Liver (tissue), 9 donors: Measurements from ENCODE around the gene DOCK9. TPM values are rescaled to one million over a fixed set of nuclear protein-coding genes. Genes with fewer than 3 reads are reported as not detected.

ENCODE experiments used
- DNase-seq: peaks from one replicate; pipeline ENCODE4 v3.0.0-alpha.2; 2017; ENCODE audit warnings: low spot score
- H3K27ac ChIP-seq, 2 donors: one replicate each; pipeline ENCODE4 v1.7.0; 2013; ENCODE audit warnings: inconsistent platforms in 2 of 2, low read length in 2 of 2, control low read depth in 1 of 2, low read depth in 1 of 2, mild to moderate bottlenecking in 1 of 2
- H3K27me3 ChIP-seq, 4 donors: one replicate each; pipeline versions ENCODE4 v1.6.1 to v1.7.0; 2013; ENCODE audit warnings: low read length in 3 of 4, inconsistent platforms in 1 of 4, mild to moderate bottlenecking in 1 of 4, moderate library complexity in 1 of 4; ENCODE audit not compliant: control insufficient read depth in 4 of 4, insufficient read depth in 4 of 4
- H3K36me3 ChIP-seq, 4 donors: one replicate each; pipeline versions ENCODE4 v1.6.1 to v1.7.0; 2013; ENCODE audit warnings: low read length in 3 of 4, mild to moderate bottlenecking in 3 of 4, low read depth in 1 of 4, moderate library complexity in 1 of 4; ENCODE audit not compliant: control insufficient read depth in 4 of 4, insufficient read depth in 3 of 4
- H3K4me1 ChIP-seq, 4 donors: one replicate each; pipeline versions ENCODE4 v1.6.1 to v1.7.0; 2013; ENCODE audit warnings: low read length in 3 of 4, mild to moderate bottlenecking in 3 of 4, moderate library complexity in 1 of 4; ENCODE audit not compliant: control insufficient read depth in 4 of 4, insufficient read depth in 4 of 4
- H3K4me3 ChIP-seq, 3 donors: one replicate each; pipeline versions ENCODE4 v1.6.1 to v1.7.0; 2013; ENCODE audit warnings: low read length in 3 of 3, control low read depth in 1 of 3, low read depth in 1 of 3, mild to moderate bottlenecking in 1 of 3
- H3K9ac ChIP-seq, 2 donors: one replicate each; pipeline ENCODE4 v1.7.0; 2013; ENCODE audit warnings: low read length in 2 of 2, mild to moderate bottlenecking in 2 of 2, moderate library complexity in 2 of 2, control low read depth in 1 of 2, low read depth in 1 of 2
- H3K9me3 ChIP-seq, 4 donors: one replicate each; pipeline versions ENCODE4 v1.6.1 to v1.7.0; 2013; ENCODE audit warnings: low read length in 3 of 4; ENCODE audit not compliant: control insufficient read depth in 4 of 4
- EGR1 ChIP-seq, 2 donors: IDR thresholded peaks; 2 replicates each; pipeline ENCODE4 v1.6.1; 2016 to 2018; ENCODE audit warnings: antibody characterized with exemption in 2 of 2, low read depth in 2 of 2
- FOXA1 ChIP-seq: IDR thresholded peaks from 2 replicates; pipeline ENCODE4 v1.6.1; 2016; ENCODE audit warnings: antibody characterized with exemption
- FOXA2 ChIP-seq: IDR thresholded peaks from 2 replicates; pipeline ENCODE4 v1.6.1; 2016; ENCODE audit warnings: antibody characterized with exemption
- HNF4A ChIP-seq, 2 donors: conservative IDR thresholded peaks; 2 replicates each; pipeline ENCODE4 v1.6.1; 2016; ENCODE audit warnings: antibody characterized with exemption in 2 of 2, mild to moderate bottlenecking in 2 of 2
- HNF4G ChIP-seq: IDR thresholded peaks from 2 replicates; pipeline ENCODE4 v1.6.1; 2016; ENCODE audit warnings: antibody characterized with exemption
- JUND ChIP-seq, 2 donors: IDR thresholded peaks; 2 replicates each; pipeline ENCODE4 v1.6.1; 2016; ENCODE audit warnings: antibody characterized with exemption in 2 of 2
- NR2F2 ChIP-seq: IDR thresholded peaks from 2 replicates; pipeline ENCODE4 v1.6.1; 2016; ENCODE audit warnings: antibody characterized with exemption
- RAD21 ChIP-seq, 2 donors: IDR thresholded peaks; 2 replicates each; pipeline ENCODE4 v1.6.1; 2016; ENCODE audit warnings: antibody characterized with exemption in 2 of 2, mild to moderate bottlenecking in 2 of 2
- RXRA ChIP-seq, 2 donors: IDR thresholded peaks; 2 replicates each; pipeline ENCODE4 v1.6.1; 2017 to 2018; ENCODE audit warnings: antibody characterized with exemption in 2 of 2, mild to moderate bottlenecking in 1 of 2
- SP1 ChIP-seq: IDR thresholded peaks from 2 replicates; pipeline ENCODE4 v1.6.1; 2018; ENCODE audit warnings: antibody characterized with exemption, mild to moderate bottlenecking
- TAF1 ChIP-seq: conservative IDR thresholded peaks from 2 replicates; pipeline ENCODE4 v1.6.1; 2016; ENCODE audit warnings: antibody characterized with exemption, mild to moderate bottlenecking
- YY1 ChIP-seq: IDR thresholded peaks from 2 replicates; pipeline ENCODE4 v1.6.1; 2016; ENCODE audit warnings: antibody characterized with exemption, mild to moderate bottlenecking
- WGBS: extraction: QIAGEN DNeasy Blood & Tissue Kit; methylation state at CpG from one replicate; pipeline ENCODE4 v1.1.7; 2013; 5-methylcytosine and 5-hydroxymethylcytosine counted together
- polyA plus RNA-seq, 2 donors: library from polyadenylated mRNA; stranded (reverse) in 1 of 2; unstranded in 1 of 2; fragments of 200-250 nt in 1 of 2; fragments of >200 nt in 1 of 2; fragmentation: Nextera tagmentation in 1 of 2; extraction: Ambion mirVana in 1 of 2; gene quantifications; one replicate each; pipeline versions ENCODE4 v1.2.1 to v1.2.3, GENCODE V29; 2013 to 2015
- total RNA-seq, 2 donors: library from RNA; depleted of rRNA; stranded (reverse); fragments of >200 nt; gene quantifications; one replicate each; pipeline ENCODE4 v1.2.3, GENCODE V29; 2014
- TF ChIP-seq, protein P1 (sequence below): IDR thresholded peaks from 2 replicates; pipeline ENCODE4 v1.6.1; 2016; ENCODE audit warnings: antibody characterized with exemption
- TF ChIP-seq, protein P2 (sequence below): IDR thresholded peaks from 2 replicates; pipeline ENCODE4 v1.6.1; 2016; ENCODE audit warnings: antibody characterized with exemption
- TF ChIP-seq, protein P3 (sequence below): fragments of 150-350 bp; IDR thresholded peaks from 2 replicates; pipeline ENCODE4 v1.5.1; 2017; ENCODE audit warnings: improper control_type of control experiment, low read depth, low read length; ENCODE audit not compliant: missing input control
- TF ChIP-seq, protein P4 (sequence below): IDR thresholded peaks from 2 replicates; pipeline ENCODE4 v1.6.1; 2016; ENCODE audit warnings: antibody characterized with exemption
- donor health status: healthy.
- donor health status: healthy.
- donor health status: healthy.
- donor health status: healthy.
- donor health status: healthy.

The DOCK9 gene
- total and polyA plus RNA-seq, 4 donors: 5.4 to 31.3 (median 10.6) TPM

DNA sequence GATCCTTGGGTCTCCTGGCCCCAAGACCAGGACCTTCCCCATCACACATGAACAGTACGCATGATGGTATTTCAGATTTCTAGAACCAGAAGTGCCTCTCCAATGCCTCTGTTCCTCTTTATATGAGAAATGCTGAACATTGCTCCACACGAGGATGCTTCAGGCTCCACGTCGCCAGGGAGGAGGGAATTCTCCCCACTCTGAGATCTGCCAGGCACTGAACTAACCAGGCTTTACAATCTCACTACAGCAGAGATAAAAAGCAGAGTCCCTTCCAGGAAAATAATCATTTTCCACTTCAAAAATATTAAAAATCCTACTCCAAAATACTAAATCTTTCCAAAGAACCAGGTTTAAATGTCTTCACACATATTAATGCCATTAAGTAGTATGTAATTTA lies 10.4 kb downstream of the DOCK9 start:
- 89% methylated on average over 4 of the region's 4 CpGs for whole genome bisulfite sequencing
- DNase-seq: no peak
- Histone ChIP-seq H3K4me1 (no peaks in the 10 kb centered on the region), H3K27ac (no peak overlapping the region), H3K9ac (no peak overlapping the region), H3K4me3 (no peak overlapping the region), H3K9me3 (no peaks in the 10 kb centered on the region), H3K36me3 (no peaks in the 10 kb centered on the region), H3K27me3 (no peaks in the 10 kb centered on the region)
- TF ChIP-seq TAF1: no peak
- TF ChIP-seq RAD21 (IDR thresholded peaks at IDR 0.05): no peak
- TF ChIP-seq, protein P1, sequence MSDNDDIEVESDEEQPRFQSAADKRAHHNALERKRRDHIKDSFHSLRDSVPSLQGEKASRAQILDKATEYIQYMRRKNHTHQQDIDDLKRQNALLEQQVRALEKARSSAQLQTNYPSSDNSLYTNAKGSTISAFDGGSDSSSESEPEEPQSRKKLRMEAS: no peak
- TF ChIP-seq EGR1 (IDR thresholded peaks at IDR 0.05; ENCODE audit: low read depth in 2 of 2): no peak
- TF ChIP-seq JUND (IDR thresholded peaks at IDR 0.05): no peak
- TF ChIP-seq, protein P2, sequence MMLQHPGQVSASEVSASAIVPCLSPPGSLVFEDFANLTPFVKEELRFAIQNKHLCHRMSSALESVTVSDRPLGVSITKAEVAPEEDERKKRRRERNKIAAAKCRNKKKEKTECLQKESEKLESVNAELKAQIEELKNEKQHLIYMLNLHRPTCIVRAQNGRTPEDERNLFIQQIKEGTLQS: no peak
- TF ChIP-seq SP1: no peak
- no peak for TF ChIP-seq HNF4A (conservative IDR thresholded peaks at IDR 0.05)
- no peak for TF ChIP-seq RXRA (IDR thresholded peaks at IDR 0.05)
- TF ChIP-seq YY1: no peak
- TF ChIP-seq, protein P3, sequence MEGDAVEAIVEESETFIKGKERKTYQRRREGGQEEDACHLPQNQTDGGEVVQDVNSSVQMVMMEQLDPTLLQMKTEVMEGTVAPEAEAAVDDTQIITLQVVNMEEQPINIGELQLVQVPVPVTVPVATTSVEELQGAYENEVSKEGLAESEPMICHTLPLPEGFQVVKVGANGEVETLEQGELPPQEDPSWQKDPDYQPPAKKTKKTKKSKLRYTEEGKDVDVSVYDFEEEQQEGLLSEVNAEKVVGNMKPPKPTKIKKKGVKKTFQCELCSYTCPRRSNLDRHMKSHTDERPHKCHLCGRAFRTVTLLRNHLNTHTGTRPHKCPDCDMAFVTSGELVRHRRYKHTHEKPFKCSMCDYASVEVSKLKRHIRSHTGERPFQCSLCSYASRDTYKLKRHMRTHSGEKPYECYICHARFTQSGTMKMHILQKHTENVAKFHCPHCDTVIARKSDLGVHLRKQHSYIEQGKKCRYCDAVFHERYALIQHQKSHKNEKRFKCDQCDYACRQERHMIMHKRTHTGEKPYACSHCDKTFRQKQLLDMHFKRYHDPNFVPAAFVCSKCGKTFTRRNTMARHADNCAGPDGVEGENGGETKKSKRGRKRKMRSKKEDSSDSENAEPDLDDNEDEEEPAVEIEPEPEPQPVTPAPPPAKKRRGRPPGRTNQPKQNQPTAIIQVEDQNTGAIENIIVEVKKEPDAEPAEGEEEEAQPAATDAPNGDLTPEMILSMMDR: no peak
- TF ChIP-seq, protein P4, sequence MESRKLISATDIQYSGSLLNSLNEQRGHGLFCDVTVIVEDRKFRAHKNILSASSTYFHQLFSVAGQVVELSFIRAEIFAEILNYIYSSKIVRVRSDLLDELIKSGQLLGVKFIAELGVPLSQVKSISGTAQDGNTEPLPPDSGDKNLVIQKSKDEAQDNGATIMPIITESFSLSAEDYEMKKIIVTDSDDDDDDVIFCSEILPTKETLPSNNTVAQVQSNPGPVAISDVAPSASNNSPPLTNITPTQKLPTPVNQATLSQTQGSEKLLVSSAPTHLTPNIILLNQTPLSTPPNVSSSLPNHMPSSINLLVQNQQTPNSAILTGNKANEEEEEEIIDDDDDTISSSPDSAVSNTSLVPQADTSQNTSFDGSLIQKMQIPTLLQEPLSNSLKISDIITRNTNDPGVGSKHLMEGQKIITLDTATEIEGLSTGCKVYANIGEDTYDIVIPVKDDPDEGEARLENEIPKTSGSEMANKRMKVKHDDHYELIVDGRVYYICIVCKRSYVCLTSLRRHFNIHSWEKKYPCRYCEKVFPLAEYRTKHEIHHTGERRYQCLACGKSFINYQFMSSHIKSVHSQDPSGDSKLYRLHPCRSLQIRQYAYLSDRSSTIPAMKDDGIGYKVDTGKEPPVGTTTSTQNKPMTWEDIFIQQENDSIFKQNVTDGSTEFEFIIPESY: no peak
- TF ChIP-seq FOXA1: no peak
- no peak for TF ChIP-seq FOXA2
- no peak for TF ChIP-seq HNF4G

DNA sequence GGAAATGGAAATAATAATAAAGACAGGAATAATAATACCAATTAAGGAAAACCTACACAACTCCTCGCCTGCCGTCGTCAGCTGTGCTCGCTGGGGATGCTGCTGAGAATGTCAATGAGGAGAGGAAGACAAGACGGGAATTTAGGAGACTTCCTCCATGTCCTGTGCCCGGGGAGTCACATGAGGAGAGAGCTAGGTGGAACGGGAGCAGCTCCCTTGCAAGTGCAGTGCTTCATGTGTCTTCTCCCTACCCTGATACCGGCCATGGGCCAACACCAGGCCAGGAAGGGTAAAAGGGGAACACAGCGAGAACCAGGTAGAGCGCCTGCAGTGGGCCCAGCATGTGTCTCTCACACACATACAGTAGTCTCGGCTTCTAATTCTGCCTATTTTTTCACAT lies 11.8 kb downstream of the DOCK9 start:
- 96% methylated on average over 11 of the region's 11 CpGs for WGBS
- TF ChIP-seq RAD21 (IDR thresholded peaks at IDR 0.05) (no peak), HNF4G (no peak), SP1 (no peak), FOXA1 (no peak), FOXA2 (no peak), HNF4A (conservative IDR thresholded peaks at IDR 0.05) (no peak), NR2F2 (no peak)
- TF ChIP-seq, protein P1: no peak
- TF ChIP-seq, protein P3: no peak
- TF ChIP-seq, protein P2: no peak
- TF ChIP-seq, protein P4: no peak
- Histone ChIP-seq H3K36me3 (no peaks in the 10 kb centered on the region), H3K27me3 (no peaks in the 10 kb centered on the region), H3K9me3 (no peaks in the 10 kb centered on the region), H3K27ac (no peak overlapping the region), H3K4me3 (no peak overlapping the region), H3K9ac (no peak overlapping the region), H3K4me1 (no peaks in the 10 kb centered on the region)
- no peak for DNase-seq
